NCI-H2196 treated with DMSO at 0.1 percent for 48 hours (cell line): ENCODE results near the gene CLCN7.
"Not testable (repeated sequence)": the region's sequence is repeated elsewhere in the genome, so short reads cannot be mapped to it uniquely, and the experiment has no call there.

Experiments used
- DNase-seq: peaks from one replicate; lab custom pipeline; 2025; ENCODE audit not compliant: unreplicated experiment; lab: John Stamatoyannopoulos, UW

Gene CLCN7

DNA sequence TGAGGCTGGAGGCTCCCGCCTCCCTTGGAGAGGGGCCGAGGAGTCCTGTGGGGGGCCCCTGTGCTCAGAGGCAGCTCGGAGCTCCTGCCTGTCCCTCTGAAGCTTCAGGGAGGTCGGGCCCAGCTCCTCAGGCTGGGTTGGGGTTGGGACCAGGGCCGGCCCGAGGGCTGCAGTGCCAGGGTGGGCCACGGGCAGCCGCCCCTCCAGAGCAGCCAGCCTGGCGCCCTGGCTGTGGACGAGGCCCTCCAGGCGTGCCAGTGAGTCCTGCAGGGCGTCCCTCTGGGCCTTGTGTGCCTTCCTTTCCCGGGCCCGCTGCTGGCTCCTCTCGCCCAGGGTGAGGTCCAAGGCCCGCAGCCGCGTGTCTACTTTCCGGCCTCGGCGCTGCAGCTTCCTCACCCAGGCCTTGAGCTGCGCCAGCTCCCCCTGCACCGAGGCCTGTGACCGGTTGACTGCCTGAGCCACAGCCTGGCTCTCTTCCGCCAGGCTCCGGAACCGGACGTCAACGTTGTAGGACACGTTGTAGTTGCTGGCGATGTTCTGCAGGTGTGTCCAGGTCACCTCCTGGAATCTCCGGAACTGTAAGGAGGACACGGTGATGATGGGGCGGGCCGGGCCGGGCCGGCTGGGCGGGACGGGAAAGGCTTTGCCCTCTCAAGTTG, 12.7 kb upstream of the CLCN7 start:
- no peak for DNase-seq

- no peak for DNase-seq
Measured at GRCh38 chr16:1486551-1487390, 11.9 kb upstream of the CLCN7 start.

- no peak for DNase-seq
Measured at GRCh38 chr16:1485847-1486496, 11.1 kb upstream of the CLCN7 start.

GRCh38 chr16:1481906-1482835, 7.3 kb upstream of the CLCN7 start:
- no peak for DNase-seq

DNA sequence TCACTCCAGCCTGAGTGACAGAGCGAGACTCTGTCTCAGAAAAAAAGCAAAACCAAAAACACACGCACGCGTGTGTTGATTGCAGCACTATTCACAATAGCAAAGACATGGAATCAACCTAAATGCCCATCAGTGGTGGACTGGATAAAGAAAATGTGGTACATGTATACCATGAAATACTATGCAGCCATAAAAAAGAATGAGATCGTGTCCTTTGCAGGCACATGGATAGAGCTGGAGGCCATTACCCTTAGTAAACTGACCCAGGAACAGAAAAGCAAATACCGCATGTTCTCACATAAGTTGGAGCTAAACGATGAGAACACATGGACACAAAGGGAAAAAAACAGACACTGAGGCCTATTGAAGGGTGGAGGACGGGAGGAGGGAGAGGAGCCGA, 4.1 kb upstream of the CLCN7 start:
- not testable (repeated sequence) for DNase-seq

DNA sequence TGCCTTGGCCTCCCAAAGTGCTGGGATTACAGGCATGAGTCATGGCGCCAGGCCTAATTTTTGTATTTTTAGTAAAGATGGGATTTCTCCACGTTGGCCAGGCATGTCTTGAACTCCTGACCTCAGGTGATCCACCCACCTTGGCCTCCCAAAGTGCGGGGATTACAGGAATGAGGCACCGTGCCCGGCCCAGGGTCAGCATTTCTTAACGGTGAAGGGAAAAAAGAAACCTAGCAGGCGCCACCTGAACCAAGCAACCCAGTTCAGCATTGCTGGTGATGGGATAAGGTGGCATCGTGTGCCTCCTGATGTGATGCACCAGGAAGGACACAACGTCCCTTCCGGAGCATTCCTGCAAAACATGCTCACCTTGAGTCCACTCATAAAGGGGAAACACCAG, 2.2 kb upstream of the CLCN7 start:
- no peak for DNase-seq

DNA sequence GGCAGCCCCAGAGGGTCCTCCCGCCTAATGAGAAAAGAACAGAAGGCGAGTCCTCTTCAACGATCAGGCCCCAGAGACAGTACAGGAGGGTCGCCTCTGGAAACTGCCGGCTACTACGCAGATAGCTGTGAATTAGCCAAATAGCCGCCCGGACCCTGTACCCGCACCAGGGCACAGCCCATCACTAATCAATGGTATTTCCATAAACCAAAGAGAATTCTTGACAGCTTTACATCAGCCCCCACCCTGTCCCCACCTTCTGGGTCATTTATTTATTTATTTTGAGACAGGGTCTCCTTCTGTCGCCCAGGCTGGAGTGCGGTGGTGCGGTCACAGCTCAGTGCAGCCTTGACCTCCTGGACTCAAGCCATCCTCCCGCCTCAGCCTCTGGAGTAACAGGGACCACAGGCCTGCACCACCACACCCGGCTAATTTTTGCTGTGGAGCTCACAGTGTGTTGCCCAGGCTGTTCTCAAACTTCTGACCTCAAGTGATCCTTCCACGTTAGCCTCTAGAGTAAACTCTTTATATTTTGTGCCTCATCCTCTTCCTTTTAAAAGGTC, 805 bp upstream of the CLCN7 start:
- no peak for DNase-seq

DNA sequence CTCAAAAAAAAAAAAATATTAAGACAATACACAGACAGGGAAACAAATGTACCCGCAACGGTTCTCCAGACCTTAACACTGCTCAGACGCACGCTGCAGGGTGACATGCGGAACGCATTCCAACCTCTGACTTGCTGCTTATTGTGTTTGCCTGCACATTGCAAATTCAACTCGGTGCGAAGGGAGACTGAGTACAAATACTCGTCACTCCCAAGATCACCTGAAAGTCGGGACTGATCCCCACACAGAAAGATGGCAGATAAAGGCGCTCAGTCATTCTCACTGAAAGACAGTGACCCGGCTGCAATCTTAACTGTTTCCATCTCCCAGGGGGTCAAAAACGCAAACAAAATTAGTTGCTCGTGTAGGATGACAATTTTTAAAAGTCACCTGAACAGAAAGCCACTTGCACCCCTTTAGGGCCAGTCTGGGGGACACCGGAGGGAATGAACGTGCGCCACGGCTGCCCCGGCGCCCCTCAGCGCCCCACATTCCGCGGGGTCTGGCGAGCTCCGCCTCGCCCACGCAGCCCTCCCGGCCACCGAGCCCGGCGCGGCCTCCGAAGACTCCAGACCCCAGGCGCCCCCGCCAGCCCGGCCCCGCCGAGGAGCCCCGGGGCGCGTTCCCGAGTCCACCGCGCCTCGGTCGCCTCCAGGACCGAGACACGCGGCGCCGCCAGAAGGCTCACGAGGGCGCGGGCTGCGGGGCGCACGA, 589 bp downstream of the CLCN7 start:
- DNase-seq, result no peak

DNA sequence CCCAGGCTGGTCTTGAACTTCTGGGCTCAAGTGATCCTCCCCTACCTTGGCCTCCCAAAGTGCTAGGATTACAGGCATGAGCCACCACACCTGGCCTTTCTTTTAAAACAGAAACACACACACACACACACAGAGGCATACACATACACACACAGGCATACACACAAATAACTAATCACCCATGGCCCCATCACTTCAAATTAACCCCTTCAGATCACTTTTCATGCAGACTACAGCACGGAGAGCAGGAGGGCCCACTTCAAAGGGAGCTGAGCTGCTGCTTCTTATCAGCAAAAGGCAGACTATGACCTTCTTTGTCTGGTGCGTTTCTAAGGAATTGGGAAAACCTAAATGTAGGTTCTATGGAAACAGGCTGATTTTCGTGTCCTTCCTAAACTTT, 1.9 kb downstream of the CLCN7 start:
- no peak for DNase-seq

DNA sequence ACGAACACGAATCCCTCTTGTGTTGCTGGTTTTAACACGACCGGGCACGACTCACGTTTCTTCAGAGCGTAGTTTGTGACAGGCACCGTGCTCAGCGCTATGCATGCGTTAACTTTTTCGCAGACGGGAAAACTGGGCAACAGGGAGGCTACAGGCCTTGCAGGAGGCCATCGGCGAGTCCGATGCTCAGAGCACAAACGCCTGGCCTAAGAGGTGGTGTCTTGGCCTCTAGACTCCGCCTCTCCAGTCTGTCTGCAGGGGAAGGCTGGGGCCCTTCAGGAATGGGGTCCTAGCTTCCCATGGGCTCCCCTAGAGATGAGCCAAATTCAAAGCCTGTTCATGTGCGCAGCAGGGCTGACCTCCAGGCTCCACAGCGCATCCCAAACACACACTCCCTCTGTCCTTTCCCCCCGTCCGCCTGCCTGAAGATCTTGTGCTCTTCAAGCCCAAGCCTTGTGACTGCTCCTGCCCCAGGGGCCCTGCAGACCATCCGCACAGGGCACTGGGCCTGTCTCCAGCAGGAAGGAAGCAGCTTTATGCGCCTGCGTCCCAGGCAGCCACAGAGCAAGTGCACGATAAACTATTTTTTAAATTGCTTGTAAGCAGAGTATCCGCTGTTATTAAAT, 3.1 kb downstream of the CLCN7 start:
- no peak for DNase-seq

GRCh38 chr16:1470481-1471251, 4.2 kb downstream of the CLCN7 start:
- no peak for DNase-seq

- DNase-seq, result no peak
Measured at GRCh38 chr16:1469693-1470201, 5.1 kb downstream of the CLCN7 start.

- DNase-seq, result not testable (repeated sequence)
Measured at GRCh38 chr16:1469141-1469540, 5.7 kb downstream of the CLCN7 start.

GRCh38 chr16:1468426-1468810, 6.4 kb downstream of the CLCN7 start:
- no peak for DNase-seq

- DNase-seq, result no peak
Measured at GRCh38 chr16:1466968-1467521, 7.8 kb downstream of the CLCN7 start.

DNA sequence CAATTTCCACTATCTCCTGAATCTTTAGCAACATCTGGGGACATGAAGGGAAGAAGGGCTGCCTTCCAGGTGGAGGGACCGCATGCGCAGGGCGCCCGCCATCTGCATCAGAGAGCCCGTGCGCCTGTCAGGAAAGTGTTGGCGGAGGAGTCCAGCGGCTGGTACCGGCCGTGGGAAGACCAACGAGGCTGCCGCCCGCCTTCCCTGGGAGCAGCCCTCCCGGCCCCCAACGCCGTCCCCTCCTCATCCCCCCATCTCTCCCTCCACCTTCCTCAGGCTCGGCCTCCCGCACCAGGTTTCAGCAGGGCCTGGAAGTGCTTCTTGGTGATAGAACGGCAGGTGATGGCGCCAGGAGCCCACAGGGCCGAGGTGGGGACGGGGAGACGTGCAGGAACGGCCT, 8.8 kb downstream of the CLCN7 start:
- DNase-seq, result no peak

DNA sequence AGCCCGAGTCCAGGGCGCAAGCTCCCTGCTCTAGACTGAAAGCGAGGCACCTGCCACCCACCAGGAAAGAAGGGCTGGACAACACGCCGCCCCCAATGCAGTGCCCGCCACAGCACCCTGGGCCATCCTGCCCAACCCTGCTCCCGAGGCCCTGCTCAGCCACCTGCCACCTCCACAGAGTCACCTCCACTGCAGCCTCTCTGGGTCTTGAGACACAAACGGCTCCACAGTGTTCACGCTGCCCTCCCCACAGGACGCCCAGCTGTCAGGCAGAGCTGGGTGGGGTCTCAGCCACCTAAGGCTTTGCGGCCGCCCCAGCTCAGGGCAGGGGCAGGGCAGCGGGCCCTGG, 9.3 kb downstream of the CLCN7 start:
- DNase-seq, result no peak

- DNase-seq, result no peak
Measured at GRCh38 chr16:1464894-1465566, 9.8 kb downstream of the CLCN7 start.
